ENCODE data around the gene CHMP2A.
"Not testable (repeated sequence)": the region's sequence is repeated elsewhere in the genome, so short reads cannot be mapped to it uniquely, and the experiment has no call there.

The CHMP2A gene

GRCh38 chr19:58553799-58554493 lies 959 bp downstream of the CHMP2A start:
- no peak for DNase-seq

DNA sequence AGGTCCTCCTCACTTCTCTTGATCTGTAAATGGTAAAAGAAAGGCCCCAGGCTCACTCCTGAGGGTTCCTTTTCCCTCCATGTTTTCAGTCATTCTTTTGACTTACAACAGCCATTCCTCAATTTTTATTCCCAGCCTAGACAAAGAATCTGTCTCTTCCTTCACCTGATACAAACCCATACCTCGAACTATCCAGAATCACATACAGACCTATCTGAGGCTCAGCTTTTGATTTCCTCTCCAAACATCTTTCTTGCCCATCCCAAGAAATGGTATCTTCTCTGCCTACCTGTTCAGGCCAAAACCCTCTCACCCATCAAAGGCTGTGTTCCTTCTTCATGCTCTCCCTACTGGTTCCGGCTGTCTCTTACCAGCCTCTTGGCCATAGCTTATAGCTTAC lies 2.2 kb downstream of the CHMP2A start:
- no peak for DNase-seq

DNA sequence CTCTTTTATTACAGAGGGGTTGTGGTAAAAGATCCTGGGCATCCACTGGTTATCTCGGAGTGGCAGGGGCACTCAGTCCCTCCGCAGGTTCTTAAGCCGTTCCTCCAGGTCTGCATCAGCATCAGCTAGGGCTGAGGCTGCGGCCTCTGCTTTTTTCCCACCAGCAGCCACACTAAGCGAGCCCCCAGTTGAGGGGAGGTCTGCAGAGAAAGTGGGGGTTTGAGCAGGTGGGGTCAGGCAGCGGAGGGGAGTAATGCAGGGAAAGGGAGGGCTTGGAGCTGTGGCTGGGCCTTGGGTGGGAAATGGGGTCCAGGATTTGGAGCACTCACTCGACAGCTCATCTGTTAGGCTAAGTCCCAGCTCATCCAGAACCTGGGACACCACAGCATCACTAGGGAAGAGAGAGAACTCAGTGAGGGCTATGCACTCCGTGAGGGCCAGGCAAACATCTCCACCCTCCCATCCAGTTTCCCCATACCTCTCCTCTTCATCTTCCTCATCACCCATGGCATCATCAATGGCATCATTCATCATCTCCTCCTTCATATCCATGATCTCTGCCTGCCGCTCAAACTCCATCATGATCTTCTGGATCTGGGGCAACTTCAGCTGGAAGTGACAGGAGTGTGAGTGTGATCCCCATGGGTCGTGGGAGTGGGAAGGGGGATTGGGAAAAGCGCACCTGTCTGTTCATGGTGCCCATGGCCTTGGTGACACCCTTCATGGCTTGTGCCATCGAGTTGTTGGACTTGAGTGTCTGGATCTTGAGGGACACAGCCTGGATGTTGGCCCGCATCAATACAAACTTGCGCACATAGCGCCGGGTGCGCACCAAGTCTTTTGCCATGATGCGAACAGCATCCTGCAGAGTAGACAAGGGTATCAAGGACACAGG lies 3.1 kb downstream of the CHMP2A start:
- no peak for DNase-seq

GRCh38 chr19:58551123-58551497 lies 3.8 kb downstream of the CHMP2A start:
- no peak for DNase-seq

- no peak for DNase-seq
These were observed 4.4 kb downstream of the CHMP2A start for GRCh38 chr19:58550362-58551122.

DNA sequence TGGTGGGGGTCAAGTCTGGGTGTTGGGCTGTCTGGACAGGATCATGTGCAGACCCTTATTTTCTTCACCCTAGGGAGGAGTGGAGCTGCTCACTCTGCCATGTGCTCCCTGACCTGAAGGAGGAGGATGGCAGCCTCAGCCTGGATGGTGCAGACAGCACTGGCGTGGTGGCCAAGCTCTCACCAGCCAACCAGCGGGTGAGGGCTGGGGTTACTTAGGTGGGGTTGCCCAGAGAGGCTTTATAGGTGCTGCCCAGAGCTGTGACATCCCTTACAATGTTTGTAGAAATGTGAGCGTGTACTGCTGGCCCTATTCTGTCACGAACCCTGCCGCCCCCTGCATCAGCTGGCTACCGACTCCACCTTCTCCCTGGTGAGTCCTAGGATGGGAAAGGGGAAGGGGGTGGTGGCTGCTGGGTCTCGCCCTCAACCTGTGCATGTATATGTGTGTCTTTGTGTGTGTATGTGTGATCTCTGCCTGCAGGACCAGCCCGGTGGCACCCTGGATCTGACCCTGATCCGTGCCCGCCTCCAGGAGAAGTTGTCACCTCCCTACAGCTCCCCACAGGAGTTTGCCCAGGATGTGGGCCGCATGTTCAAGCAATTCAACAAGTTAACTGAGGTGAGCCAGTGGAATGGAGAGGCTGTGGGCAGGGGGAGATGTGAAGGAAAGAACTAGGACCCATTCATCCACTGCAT lies 5.1 kb downstream of the CHMP2A start:
- no peak for DNase-seq

GRCh38 chr19:58548859-58549663 lies 5.8 kb downstream of the CHMP2A start:
- DNase-seq = no peak

DNA sequence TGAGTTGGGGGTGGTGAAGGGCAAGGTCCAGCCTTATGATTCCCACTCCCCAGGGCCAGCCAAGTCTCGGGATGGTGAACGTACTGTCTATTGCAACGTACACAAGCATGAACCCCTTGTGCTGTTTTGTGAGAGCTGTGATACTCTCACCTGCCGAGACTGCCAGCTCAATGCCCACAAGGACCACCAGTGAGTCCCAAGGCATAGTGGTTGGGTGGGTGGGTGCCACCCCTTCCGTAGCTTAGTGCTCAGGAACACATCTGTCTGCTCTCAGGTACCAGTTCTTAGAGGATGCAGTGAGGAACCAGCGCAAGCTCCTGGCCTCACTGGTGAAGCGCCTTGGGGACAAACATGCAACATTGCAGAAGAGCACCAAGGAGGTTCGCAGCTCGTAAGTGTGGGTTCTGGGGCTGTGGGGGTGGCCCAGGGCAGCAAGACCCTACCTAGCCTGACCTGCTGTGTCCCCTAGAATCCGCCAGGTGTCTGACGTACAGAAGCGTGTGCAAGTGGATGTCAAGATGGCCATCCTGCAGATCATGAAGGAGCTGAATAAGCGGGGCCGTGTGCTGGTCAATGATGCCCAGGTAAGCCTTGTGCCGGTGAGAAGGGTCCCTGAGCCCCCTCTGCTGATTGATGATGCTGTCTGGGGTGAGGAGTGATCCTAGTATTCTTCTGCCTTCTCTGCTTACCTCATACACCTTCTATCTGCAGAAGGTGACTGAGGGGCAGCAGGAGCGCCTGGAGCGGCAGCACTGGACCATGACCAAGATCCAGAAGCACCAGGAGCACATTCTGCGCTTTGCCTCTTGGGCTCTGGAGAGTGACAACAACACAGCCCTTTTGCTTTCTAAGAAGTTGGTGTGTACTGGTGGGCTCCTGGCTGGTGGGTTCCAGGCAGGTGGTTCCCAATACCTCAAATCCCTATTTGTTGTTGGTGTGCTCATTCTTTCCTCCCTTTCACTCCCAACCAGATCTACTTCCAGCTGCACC lies 7.3 kb downstream of the CHMP2A start:
- no peak for DNase-seq

- DNase-seq = no peak
These were observed 8.8 kb downstream of the CHMP2A start for GRCh38 chr19:58546019-58546530.

DNA sequence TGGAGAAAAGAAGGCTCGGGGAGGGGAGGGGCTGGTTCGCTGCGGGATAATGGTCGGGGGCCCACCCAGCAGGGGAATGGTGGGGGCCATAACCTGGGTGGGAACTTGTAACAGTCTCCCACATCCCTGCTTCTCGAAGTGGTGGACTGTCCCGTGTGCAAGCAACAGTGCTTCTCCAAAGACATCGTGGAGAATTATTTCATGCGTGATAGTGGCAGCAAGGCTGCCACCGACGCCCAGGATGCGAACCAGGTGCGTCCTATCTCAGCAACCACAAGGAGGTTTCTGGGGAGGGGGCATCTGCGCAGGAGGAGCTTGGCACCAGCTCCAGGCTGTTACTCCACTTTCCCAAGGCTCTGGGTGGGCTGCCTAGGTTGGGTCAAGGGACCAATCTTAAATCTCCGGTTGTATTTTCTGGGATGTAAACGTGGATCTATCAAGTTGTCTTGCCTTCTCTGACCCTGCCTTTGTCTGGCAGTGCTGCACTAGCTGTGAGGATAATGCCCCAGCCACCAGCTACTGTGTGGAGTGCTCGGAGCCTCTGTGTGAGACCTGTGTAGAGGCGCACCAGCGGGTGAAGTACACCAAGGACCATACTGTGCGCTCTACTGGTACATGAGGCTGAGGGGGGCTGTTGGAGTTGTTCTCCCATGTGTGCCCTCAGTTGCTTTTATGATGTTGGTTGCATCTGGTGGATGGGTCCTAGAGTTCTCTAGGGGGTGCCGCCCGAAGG lies 9.5 kb downstream of the CHMP2A start:
- DNase-seq = no peak

DNA sequence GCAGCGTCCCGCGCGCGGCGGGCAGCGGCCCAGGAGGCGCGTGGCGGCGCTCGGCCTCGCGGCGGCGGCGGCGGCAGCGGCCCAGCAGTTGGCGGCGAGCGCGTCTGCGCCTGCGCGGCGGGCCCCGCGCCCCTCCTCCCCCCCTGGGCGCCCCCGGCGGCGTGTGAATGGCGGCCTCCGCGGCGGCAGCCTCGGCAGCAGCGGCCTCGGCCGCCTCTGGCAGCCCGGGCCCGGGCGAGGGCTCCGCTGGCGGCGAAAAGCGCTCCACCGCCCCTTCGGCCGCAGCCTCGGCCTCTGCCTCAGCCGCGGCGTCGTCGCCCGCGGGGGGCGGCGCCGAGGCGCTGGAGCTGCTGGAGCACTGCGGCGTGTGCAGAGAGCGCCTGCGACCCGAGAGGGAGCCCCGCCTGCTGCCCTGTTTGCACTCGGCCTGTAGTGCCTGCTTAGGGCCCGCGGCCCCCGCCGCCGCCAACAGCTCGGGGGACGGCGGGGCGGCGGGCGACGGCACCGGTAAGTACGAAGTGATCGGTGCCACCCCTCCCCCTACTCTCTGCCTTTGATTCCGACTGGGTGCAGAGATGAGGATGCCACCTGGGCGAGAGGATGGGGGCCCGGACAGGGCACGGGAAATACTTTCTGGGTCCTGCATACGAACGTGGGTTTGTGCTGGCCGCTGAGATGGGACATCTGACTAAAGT lies 10.2 kb downstream of the CHMP2A start:
- DNase-seq = no peak

DNA sequence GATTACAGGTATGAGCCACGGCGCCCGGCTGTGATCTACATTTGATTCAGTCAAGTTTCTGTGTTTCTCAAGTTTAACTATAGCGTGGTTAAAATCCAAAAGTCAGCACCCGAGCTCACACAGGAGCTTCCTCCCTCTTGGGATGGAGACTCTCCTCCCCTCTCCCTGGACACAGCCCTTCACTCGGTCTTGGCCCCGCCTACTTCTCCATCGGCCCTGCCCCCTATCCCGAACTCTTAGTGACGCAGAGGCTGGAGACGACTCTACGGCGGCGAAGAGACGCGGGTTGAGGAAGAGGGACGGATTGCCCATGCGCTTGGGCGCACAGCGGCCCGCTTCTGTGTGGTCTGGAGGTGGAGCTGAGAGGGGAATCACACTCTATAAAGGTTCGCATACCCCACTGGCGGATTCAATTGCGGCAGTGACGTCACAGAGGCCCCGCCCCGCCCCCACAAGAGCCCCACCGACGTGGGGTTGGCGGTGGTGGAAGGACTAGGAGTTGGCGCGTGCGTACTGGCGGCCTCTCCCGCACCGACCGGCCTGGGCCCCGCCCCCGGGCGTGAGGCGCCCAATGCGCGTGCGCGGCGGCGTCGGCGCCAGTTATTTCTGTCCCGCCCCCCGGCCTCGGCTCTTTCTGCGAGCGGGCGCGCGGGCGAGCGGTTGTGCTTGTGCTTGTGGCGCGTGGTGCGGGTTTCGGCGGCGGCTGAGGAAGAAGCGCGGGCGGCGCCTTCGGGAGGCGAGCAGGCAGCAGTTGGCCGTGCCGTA lies 10.9 kb downstream of the CHMP2A start, which contains the start of gene TRIM28:
TSS of gene TRIM28 (plus strand) at position 239 of the 765 bp plus-strand sequence. CDS start 694 bp downstream, outside the sequence.
- DNase-seq = no peak

- DNase-seq = not testable (repeated sequence)
These were observed 12.1 kb downstream of the CHMP2A start for GRCh38 chr19:58542641-58543372.

DNA sequence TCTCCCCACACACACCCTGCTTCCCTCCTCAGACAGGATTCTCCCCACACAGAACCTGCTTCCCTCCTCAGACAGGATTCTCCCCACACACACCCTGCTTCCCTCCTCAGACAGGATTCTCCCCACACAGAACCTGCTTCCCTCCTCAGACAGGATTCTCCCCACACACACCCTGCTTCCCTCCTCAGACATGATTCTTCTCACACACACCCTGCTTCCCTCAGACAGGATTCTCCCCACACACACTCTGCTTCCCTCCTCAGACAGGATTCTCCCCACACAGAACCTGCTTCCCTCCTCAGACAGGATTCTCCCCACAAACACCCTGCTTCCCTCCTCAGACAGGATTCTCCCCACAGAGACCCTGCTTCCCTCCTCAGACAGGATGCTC lies 15.7 kb downstream of the CHMP2A start:
- DNase-seq = not testable (repeated sequence)

DNA sequence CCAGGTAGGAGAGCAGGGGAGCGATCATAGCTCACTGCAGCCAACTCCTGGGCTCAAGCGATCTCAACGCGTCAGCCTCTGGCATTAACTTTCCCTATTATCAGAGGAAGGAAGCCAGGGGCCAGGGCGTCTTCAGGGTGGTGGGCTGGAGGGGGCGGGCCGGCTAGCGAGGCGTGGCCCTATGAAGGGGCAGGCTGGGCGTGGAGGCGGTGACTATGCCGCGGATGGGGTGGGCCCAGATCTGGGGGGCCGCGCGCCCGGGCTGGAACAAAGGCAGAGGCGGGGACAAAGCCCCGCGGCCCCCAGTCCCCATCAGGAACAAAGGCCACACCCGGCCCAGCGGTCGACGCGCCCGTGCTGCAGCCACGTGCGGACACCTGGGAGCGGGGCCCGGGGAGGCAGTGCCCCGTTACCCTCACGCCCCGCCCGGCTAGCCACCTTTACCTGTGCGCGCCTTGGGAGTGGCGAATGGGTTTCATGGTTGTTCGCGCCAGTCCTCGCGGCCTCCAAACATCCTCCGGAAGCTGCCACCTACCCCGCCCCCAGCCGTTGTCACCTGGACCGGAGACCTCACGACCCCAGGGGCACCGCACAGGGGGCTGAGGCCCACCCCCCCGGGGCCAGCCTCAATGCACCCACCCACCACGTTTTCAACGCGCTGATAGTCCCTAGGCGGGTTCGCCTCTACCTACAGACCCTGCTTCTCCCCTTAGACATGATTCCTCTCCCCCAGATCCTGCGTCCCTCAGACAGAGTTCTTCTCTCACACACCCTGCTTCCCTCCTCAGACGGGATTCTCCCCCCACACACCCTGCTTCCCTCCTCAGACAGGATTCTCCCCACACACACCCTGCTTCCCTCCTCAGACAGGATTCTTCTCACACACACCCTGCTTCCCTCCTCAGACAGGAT lies 16.4 kb downstream of the CHMP2A start:
- DNase-seq = no peak
